Sigmoid colon (tissue), 4 donors: ENCODE data around the gene ZNF787.

ENCODE experiments used
- POLR2A ChIP-seq, 2 donors: fragments of 450-650 bp; IDR thresholded peaks; one replicate each; pipeline ENCODE4 v1.6.1; 2016; ENCODE audit warnings: antibody characterized with exemption in 2 of 2, mild to moderate bottlenecking in 2 of 2, moderate library complexity in 2 of 2
- POLR2AphosphoS5 ChIP-seq, 4 donors: sonication (generic); formaldehyde crosslinking; IDR thresholded peaks; one replicate each; pipeline ENCODE4 v1.6.1; 2017; ENCODE audit warnings: antibody characterized with exemption in 4 of 4
- TF ChIP-seq, protein P1 (sequence below), 4 experiments: fragments of 450-650 bp in 3 of 4; fragments of 200-600 bp in 1 of 4; IDR thresholded peaks; one replicate each; pipeline ENCODE4 v1.5.1; 2016 to 2019; ENCODE audit warnings: antibody characterized with exemption in 4 of 4, mild to moderate bottlenecking in 3 of 4, moderate library complexity in 2 of 4

DNA sequence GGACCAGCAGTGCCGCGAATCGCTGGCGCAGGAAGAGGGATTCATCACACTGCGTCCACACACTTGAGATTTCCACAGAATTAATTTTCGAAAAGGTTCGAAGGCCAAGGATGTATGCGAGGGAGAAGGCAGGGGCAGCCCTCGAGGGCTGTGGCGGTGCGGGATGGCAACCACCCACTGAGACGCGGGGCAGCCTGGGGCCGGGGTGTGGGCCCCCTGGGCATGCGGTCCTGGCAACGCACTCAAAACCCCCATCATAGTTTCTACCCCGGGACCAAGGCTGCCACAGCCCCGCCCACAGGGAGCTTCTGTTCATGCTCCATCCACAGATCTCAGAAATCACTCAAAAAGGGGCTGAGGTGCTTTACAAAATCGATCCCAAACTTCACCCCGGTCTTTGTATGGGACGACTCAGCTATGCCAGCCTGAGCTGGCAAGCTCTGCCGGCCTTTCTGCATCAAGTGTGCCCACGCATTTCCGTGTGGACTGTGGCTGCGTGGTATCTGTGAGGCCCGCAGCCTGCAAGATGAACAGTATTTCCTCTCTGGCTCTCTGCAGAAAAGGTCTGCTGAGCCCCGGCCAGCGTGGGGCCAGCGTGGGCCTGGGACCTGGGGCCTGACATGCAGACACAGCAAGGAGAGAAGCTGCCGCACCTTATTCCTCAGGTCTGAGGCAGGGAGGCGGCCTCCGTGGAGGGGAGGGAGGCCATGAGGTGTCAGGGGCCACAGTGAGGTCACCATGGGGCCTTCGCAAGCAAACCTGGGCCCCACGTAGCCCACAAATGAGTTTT is 19.2 kb downstream of the ZNF787 start:
- no peak for TF ChIP-seq POLR2A (IDR thresholded peaks at IDR 0.05)
- TF ChIP-seq, protein P1, sequence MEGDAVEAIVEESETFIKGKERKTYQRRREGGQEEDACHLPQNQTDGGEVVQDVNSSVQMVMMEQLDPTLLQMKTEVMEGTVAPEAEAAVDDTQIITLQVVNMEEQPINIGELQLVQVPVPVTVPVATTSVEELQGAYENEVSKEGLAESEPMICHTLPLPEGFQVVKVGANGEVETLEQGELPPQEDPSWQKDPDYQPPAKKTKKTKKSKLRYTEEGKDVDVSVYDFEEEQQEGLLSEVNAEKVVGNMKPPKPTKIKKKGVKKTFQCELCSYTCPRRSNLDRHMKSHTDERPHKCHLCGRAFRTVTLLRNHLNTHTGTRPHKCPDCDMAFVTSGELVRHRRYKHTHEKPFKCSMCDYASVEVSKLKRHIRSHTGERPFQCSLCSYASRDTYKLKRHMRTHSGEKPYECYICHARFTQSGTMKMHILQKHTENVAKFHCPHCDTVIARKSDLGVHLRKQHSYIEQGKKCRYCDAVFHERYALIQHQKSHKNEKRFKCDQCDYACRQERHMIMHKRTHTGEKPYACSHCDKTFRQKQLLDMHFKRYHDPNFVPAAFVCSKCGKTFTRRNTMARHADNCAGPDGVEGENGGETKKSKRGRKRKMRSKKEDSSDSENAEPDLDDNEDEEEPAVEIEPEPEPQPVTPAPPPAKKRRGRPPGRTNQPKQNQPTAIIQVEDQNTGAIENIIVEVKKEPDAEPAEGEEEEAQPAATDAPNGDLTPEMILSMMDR (IDR thresholded peaks at IDR 0.05): no peak
- TF ChIP-seq POLR2AphosphoS5 (IDR thresholded peaks at IDR 0.05): no peak
